A549 treated with CpdA at 1 μM for 4 hours (cell line): Measurements from ENCODE around the gene SMARCE1. TPM values are rescaled to one million over a fixed set of nuclear protein-coding genes. Genes with fewer than 3 reads are reported as not detected.

Source experiments
- total RNA-seq: library from RNA; stranded (reverse); fragments of 200-300 nt; extraction: Qiagen RNA extraction; gene quantifications from 5 replicates; pipeline ENCODE4 v1.2.3, GENCODE V29; 2022; ENCODE audit warnings: low read depth

SMARCE1 gene
- total RNA-seq, result 109 to 118 TPM (median 115 TPM) in 5 replicates

DNA sequence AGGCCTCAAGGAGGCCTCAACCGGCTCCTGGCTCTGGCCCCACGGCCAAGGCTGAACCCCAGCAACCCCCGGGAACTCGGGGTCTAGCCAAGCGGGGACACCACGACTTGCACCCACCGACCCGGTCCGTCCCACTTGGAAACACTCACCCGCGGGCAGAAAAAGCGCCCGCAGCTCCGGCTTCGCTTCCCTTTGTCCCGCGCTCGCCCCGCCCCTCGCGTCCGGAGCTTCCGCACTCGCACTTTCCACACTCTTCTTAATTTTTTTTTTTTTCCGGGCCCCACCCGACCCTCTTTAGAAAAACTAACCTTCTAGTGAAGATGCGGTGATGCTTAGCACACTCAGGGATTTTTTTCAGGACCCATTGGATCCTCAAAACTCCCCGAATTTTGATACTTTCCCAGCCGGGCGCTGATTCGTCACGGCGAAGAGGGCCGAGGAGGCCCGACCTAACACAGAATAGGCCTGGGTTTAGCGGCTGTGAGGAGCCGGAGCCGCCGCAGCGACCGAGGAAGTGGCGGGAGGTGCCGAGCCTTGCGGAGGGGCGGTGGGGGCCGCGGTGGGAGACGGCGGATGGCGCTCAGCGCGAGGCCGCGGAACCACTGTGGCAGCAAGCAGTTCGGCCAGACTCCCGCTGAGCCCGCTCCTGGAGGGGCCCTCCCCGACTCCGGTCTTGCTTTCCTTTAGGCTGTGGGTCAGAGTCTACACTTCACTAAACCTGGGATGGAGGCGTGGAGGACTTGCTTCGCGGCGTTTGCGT lies at the start of gene SMARCE1:
Gene SMARCE1, minus strand, starts transcription at position 195 of the 760 bp plus-strand sequence. CDS start 2,016 bp downstream, outside the sequence.

DNA sequence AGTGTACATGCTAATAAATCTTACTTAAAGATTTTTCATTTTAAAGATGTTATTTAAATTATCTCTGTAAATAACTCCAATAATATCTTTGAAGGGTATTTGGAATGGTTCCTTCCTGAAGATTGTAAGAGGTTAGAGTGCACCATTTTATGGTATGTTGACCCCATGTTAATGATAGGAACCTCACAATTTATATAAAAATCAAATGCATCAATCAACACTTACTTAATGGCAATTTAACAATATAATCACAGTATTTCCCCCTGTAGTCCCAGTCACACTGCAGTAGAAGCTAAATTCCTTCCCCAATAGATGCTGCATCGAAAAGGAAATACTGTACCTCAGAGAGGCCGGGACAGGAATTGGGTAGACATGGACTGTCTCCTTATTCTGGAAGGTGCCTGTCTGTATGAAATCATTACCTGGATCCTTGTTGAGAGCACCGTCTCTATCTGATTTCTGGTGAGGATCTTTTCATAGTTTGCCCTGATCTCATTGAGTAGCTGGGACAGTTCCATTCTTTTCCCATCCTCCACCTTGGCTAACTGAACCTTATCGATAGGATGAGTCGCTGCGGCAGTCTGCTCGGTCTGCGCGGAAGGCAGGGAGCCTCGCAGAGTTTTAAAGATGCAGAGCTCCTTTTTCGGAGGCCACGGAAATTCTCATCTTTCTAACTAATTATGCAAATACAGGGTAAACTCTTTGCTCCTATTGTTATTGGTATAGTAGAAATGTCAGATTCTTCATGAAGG lies 17.1 kb upstream of the SMARCE1 start, which contains the start of gene KRT222:
Gene KRT222, minus strand, starts transcription at position 596 of the 752 bp plus-strand sequence. Its CDS starts 78 bp downstream, at position 518.

Other genes starting within 250 kb of the SMARCE1 start
- gene TOP2A, start 229.9 kb downstream of the SMARCE1 start, total RNA-seq, result 217 to 300 TPM (median 229 TPM) in 5 replicates
- 1,911 to 2,563 TPM (median 2,393 TPM) in 5 replicates for gene IGFBP4, start 204.4 kb downstream of the SMARCE1 start, total RNA-seq
- 67.2 to 109 TPM (median 86.7 TPM) in 5 replicates for gene TNS4, start 146.2 kb downstream of the SMARCE1 start, total RNA-seq
- gene CCR7, start 82.3 kb downstream of the SMARCE1 start, total RNA-seq, result 0.80 to 1.2 TPM (median 1.1 TPM) in 5 replicates
- gene KRT222, start 17.4 kb upstream of the SMARCE1 start, total RNA-seq, result 0.38 to 0.66 TPM (median 0.58 TPM) in 5 replicates
- not detected in 5 replicates for gene KRT24, start 55.9 kb upstream of the SMARCE1 start, total RNA-seq
- not detected in 5 replicates for gene KRT25, start 107.5 kb upstream of the SMARCE1 start, total RNA-seq
- not detected in 5 replicates for gene KRT26, start 124.4 kb upstream of the SMARCE1 start, total RNA-seq
- gene KRT27, start 134.7 kb upstream of the SMARCE1 start, total RNA-seq, result not detected in 5 replicates
- not detected in 5 replicates for gene KRT28, start 152.1 kb upstream of the SMARCE1 start, total RNA-seq
- 83.2 to 124 TPM (median 115 TPM) in 5 replicates for gene KRT10, start 174.8 kb upstream of the SMARCE1 start, total RNA-seq
- 0.08 TPM in 1 of 5 replicates, not detected in the others for gene KRT12, start 219.4 kb upstream of the SMARCE1 start, total RNA-seq
- gene KRT20, start 237.4 kb upstream of the SMARCE1 start, total RNA-seq, result 0.17 to 0.52 TPM (median 0.26 TPM) in 5 replicates